ENCODE data around the gene RCOR3.
"Not testable (repeated sequence)": the region's sequence is repeated elsewhere in the genome, so short reads cannot be mapped to it uniquely, and the experiment has no call there.

Gene RCOR3

GRCh38 chr1:211340622-211341507 lies 81.7 kb downstream of the RCOR3 start:
- DNase-seq (ENCODE audit: low spot score), result no peak

- no peak for DNase-seq (ENCODE audit: low spot score)
Observed at GRCh38 chr1:211341999-211342398, 82.8 kb downstream of the RCOR3 start.

GRCh38 chr1:211343607-211344006 lies 84.4 kb downstream of the RCOR3 start:
- DNase-seq (ENCODE audit: low spot score), result no peak

GRCh38 chr1:211344152-211344618 lies 85.0 kb downstream of the RCOR3 start:
- DNase-seq (ENCODE audit: low spot score), result no peak

GRCh38 chr1:211345719-211346118 lies 86.6 kb downstream of the RCOR3 start:
- no peak for DNase-seq (ENCODE audit: low spot score)

- DNase-seq (ENCODE audit: low spot score), result no peak
Observed at GRCh38 chr1:211347077-211347844, 88.1 kb downstream of the RCOR3 start.

- no peak for DNase-seq (ENCODE audit: low spot score)
Observed at GRCh38 chr1:211348547-211348946, 89.4 kb downstream of the RCOR3 start.

- DNase-seq (ENCODE audit: low spot score), result no peak
Observed at GRCh38 chr1:211349741-211350140, 90.6 kb downstream of the RCOR3 start.

- DNase-seq (ENCODE audit: low spot score), result not testable (repeated sequence)
Observed at GRCh38 chr1:211352055-211352454, 92.9 kb downstream of the RCOR3 start.

GRCh38 chr1:211352465-211352864 lies 93.3 kb downstream of the RCOR3 start:
- no peak for DNase-seq (ENCODE audit: low spot score)

- peak; percentile 13 for DNase-seq (ENCODE audit: low spot score)
Observed at GRCh38 chr1:211352985-211353515, 93.9 kb downstream of the RCOR3 start.

GRCh38 chr1:211353562-211354212 lies 94.5 kb downstream of the RCOR3 start:
- no peak for DNase-seq (ENCODE audit: low spot score)

- no peak for DNase-seq (ENCODE audit: low spot score)
Observed at GRCh38 chr1:211355873-211356272, 96.7 kb downstream of the RCOR3 start.

GRCh38 chr1:211356723-211357407 lies 97.7 kb downstream of the RCOR3 start:
- DNase-seq (ENCODE audit: low spot score), result no peak

GRCh38 chr1:211358685-211359084 lies 99.5 kb downstream of the RCOR3 start:
- no peak for DNase-seq (ENCODE audit: low spot score)

- DNase-seq (ENCODE audit: low spot score), result no peak
Observed at GRCh38 chr1:211359876-211360275, 100.7 kb downstream of the RCOR3 start.

GRCh38 chr1:211361202-211361601 lies 102.0 kb downstream of the RCOR3 start:
- DNase-seq (ENCODE audit: low spot score), result no peak
